ENCODE data around the gene PPP1R3F. TPM values are rescaled to one million over a fixed set of nuclear protein-coding genes. Genes with fewer than 3 reads are reported as not detected.

PPP1R3F gene
- polyA plus RNA-seq, 3 donors = 0.47 to 1.6 (median 1.6) TPM

GRCh38 chrX:49308604-49309269, 39.1 kb downstream of the PPP1R3F start:
- Histone ChIP-seq H3K4me3 (replicated peaks in 1 of 3; ENCODE audit: low read depth in 2 of 3, low read length in 3 of 3) (peak overlapping the region; percentile 14 to 69 (median 37)), H4K20me1 (ENCODE audit: insufficient read depth, low read length) (no peaks in the 10 kb centered on the region), H3K4me1 (ENCODE audit: control insufficient read depth in 1 of 2, insufficient read depth in 2 of 2, low read length in 2 of 2) (peaks cover 51 to 59% of the 10 kb centered on the region in 2 donors), H3K27ac (ENCODE audit: low read depth in 1 of 2, low read length in 2 of 2) (peak overlapping the region; percentile 83 to 92), H2AFZ (ENCODE audit: insufficient read depth, low read depth, low read length, poor library complexity, severe bottlenecking) (peak overlapping the region; percentile 79), H3K36me3 (replicated peaks in 1 of 2; ENCODE audit: control insufficient read depth in 1 of 2, insufficient read depth in 2 of 2, low read length in 2 of 2) (no peaks in the 10 kb centered on the region), H3K79me2 (ENCODE audit: insufficient read depth, low read length) (no peaks in the 10 kb centered on the region), H3K4me2 (replicated peaks; ENCODE audit: extremely low read depth, low read length, poor library complexity, severe bottlenecking) (peak overlapping the region; percentile 65), H3K9ac (ENCODE audit: insufficient read depth, low read length, poor library complexity, severe bottlenecking) (peak overlapping the region; percentile 54), H3K27me3 (ENCODE audit: control insufficient read depth in 2 of 2, insufficient read depth in 2 of 2, low read length in 2 of 2) (no peaks in the 10 kb centered on the region), H3K9me3 (replicated peaks in 1 of 2; ENCODE audit: control insufficient read depth in 1 of 2, insufficient read depth in 1 of 2, low read length in 2 of 2) (no peaks in the 10 kb centered on the region)
- H3K4me1 Mint-ChIP-seq = peaks cover 55% of the 10 kb centered on the region
- DNase-seq = peak; percentile 23 to 47 (median 34)
- intact Hi-C loops (cut with micrococcal nuclease) = no loop called here
- TF ChIP-seq, protein P1, sequence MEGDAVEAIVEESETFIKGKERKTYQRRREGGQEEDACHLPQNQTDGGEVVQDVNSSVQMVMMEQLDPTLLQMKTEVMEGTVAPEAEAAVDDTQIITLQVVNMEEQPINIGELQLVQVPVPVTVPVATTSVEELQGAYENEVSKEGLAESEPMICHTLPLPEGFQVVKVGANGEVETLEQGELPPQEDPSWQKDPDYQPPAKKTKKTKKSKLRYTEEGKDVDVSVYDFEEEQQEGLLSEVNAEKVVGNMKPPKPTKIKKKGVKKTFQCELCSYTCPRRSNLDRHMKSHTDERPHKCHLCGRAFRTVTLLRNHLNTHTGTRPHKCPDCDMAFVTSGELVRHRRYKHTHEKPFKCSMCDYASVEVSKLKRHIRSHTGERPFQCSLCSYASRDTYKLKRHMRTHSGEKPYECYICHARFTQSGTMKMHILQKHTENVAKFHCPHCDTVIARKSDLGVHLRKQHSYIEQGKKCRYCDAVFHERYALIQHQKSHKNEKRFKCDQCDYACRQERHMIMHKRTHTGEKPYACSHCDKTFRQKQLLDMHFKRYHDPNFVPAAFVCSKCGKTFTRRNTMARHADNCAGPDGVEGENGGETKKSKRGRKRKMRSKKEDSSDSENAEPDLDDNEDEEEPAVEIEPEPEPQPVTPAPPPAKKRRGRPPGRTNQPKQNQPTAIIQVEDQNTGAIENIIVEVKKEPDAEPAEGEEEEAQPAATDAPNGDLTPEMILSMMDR (IDR thresholded peaks at IDR 0.05) = no peak
- H3K36me3 Mint-ChIP-seq = no peaks in the 10 kb centered on the region
- H3K27ac Mint-ChIP-seq = peak overlapping the region; percentile 91 to 98 (median 94)
- H3K4me3 Mint-ChIP-seq = peak overlapping the region; percentile 78 to 91
- peaks cover 0 to 4% (median 0%) of the 10 kb centered on the region in 3 donors for H3K27me3 Mint-ChIP-seq (ENCODE audit: low read depth in 3 of 3)
- peaks cover 0 to 2% (median 0%) of the 10 kb centered on the region in 7 donors for H3K9me3 Mint-ChIP-seq
- WGBS (ENCODE audit: insufficient coverage) = 55% methylated on average over 6 of the region's 15 CpGs

GRCh38 chrX:49309401-49309981, 39.9 kb downstream of the PPP1R3F start:
- Mint-ChIP-seq H3K9me3 (peaks cover 0 to 2% (median 0%) of the 10 kb centered on the region in 7 donors), H3K4me3 (peak overlapping the region; percentile 78 to 91)
- H3K27me3 ChIP-seq (ENCODE audit: control insufficient read depth in 2 of 2, insufficient read depth in 2 of 2, low read length in 2 of 2) = no peaks in the 10 kb centered on the region

More at GRCh38 chrX:49309401-49309981, 39.9 kb downstream of the PPP1R3F start:
- peak overlapping the region; percentile 65 for H3K4me2 ChIP-seq (replicated peaks; ENCODE audit: extremely low read depth, low read length, poor library complexity, severe bottlenecking)
- no peak for DNase-seq
- no peaks in the 10 kb centered on the region for H3K36me3 ChIP-seq (replicated peaks in 1 of 2; ENCODE audit: control insufficient read depth in 1 of 2, insufficient read depth in 2 of 2, low read length in 2 of 2)
- intact Hi-C loops (cut with micrococcal nuclease) = no loop called here
- peak overlapping the region; percentile 14 to 69 (median 37) for H3K4me3 ChIP-seq (replicated peaks in 1 of 3; ENCODE audit: low read depth in 2 of 3, low read length in 3 of 3)
- H2AFZ ChIP-seq (ENCODE audit: insufficient read depth, low read depth, low read length, poor library complexity, severe bottlenecking) = peak overlapping the region; percentile 79
- Mint-ChIP-seq H3K4me1 (peaks cover 57% of the 10 kb centered on the region), H3K27me3 (ENCODE audit: low read depth in 3 of 3) (peaks cover 0 to 4% (median 0%) of the 10 kb centered on the region in 3 donors), H3K36me3 (no peaks in the 10 kb centered on the region), H3K27ac (peak overlapping the region; percentile 91 to 98 (median 94))
- H3K79me2 ChIP-seq (ENCODE audit: insufficient read depth, low read length) = no peaks in the 10 kb centered on the region
- TF ChIP-seq, protein P1 (IDR thresholded peaks at IDR 0.05) = no peak
- peak overlapping the region; percentile 83 to 92 for H3K27ac ChIP-seq (ENCODE audit: low read depth in 1 of 2, low read length in 2 of 2)
- H3K9me3 ChIP-seq (replicated peaks in 1 of 2; ENCODE audit: control insufficient read depth in 1 of 2, insufficient read depth in 1 of 2, low read length in 2 of 2) = no peaks in the 10 kb centered on the region
- peak overlapping the region; percentile 54 for H3K9ac ChIP-seq (ENCODE audit: insufficient read depth, low read length, poor library complexity, severe bottlenecking)
- H3K4me1 ChIP-seq (ENCODE audit: control insufficient read depth in 1 of 2, insufficient read depth in 2 of 2, low read length in 2 of 2) = peaks cover 51 to 62% of the 10 kb centered on the region in 2 donors
- no peaks in the 10 kb centered on the region for H4K20me1 ChIP-seq (ENCODE audit: insufficient read depth, low read length)
- WGBS (ENCODE audit: insufficient coverage) = 0% methylated on average over 1 of the region's 8 CpGs

Measured in CD14-positive monocyte (primary cell).